ENCODE results near the gene CZIB.

The CZIB gene

DNA sequence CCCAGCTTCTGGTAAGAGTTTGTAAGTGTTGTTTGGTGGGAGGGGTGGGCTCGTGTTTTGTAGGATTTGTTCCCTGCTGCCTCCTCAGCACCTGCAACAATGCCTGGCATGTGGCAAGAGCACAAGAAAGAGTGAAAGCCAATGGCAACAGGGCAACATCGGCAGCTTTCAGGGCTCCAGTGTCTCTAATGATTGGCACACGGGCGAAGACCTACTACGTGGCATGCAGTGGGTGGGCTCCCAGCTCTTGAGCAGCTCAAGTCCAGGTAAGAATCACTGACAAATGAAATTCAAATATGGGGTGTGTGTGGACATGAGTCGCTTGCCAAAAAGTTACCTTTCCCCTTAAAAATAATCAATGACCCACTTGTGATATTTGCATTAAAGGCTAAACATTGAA lies 54.1 kb downstream of the CZIB start:
- no peak for TF ChIP-seq SUZ12 (IDR thresholded peaks at IDR 0.05; ENCODE audit: extremely low read depth, insufficient read depth, insufficient read length)
- TF ChIP-seq YY1 (IDR thresholded peaks at IDR 0.05; ENCODE audit: insufficient read depth, insufficient read length): no peak
- TF ChIP-seq ZNF274 (IDR thresholded peaks at IDR 0.05; ENCODE audit: low read depth, low read length): no peak
- Histone ChIP-seq H3K4me1 (ENCODE audit: insufficient read depth, insufficient read length) (no peaks in the 10 kb centered on the region), H3K27me3 (ENCODE audit: insufficient read depth, insufficient read length) (no peaks in the 10 kb centered on the region), H3K4me3 (ENCODE audit: insufficient read length, low read depth) (no peak overlapping the region), H3K9me3 (ENCODE audit: insufficient read depth, low read length) (no peaks in the 10 kb centered on the region), H3K36me3 (ENCODE audit: insufficient read depth, insufficient read length, low read length) (no peaks in the 10 kb centered on the region), H3K9ac (ENCODE audit: insufficient read length, low read depth) (no peak overlapping the region)
- no peak for DNase-seq (ENCODE audit: low read depth, low spot score)

DNA sequence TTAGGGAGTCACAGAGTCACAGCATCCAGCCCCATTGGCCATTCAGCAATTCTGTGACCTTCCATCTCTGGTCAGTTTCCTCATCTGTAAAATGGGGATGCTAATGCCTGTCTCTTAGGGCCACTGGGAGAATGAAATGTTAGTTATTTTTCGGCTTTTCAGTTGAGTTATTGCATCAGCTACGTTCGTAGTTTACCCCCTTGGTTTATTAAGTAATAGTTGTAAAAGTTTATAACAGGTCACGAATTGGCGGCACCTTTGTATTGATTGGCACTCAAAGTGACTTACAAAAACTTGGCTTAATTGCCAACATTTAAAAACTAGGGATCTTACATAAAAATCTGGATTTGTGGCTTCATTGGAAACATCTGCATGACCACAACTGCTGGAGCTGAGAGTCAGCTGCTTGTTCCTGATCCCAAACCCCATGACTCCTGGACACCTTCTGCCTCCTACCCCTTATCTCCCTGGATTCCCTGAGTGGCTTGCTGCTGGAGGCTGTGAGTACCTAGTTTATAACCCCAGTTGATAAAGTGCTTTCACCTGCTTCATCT lies 54.9 kb downstream of the CZIB start:
- Histone ChIP-seq H3K9ac (ENCODE audit: insufficient read length, low read depth) (no peak overlapping the region), H3K4me1 (ENCODE audit: insufficient read depth, insufficient read length) (no peaks in the 10 kb centered on the region), H3K4me3 (ENCODE audit: insufficient read length, low read depth) (no peak overlapping the region), H3K9me3 (ENCODE audit: insufficient read depth, low read length) (no peaks in the 10 kb centered on the region), H3K36me3 (ENCODE audit: insufficient read depth, insufficient read length, low read length) (no peaks in the 10 kb centered on the region), H3K27me3 (ENCODE audit: insufficient read depth, insufficient read length) (no peaks in the 10 kb centered on the region)
- no peak for TF ChIP-seq SUZ12 (IDR thresholded peaks at IDR 0.05; ENCODE audit: extremely low read depth, insufficient read depth, insufficient read length)
- no peak for TF ChIP-seq ZNF274 (IDR thresholded peaks at IDR 0.05; ENCODE audit: low read depth, low read length)
- no peak for TF ChIP-seq YY1 (IDR thresholded peaks at IDR 0.05; ENCODE audit: insufficient read depth, insufficient read length)
- DNase-seq (ENCODE audit: low read depth, low spot score): no peak
